ENCODE measurements around the gene RPS21.

RPS21 gene

GRCh38 chr20:62355516-62355877 is 31.4 kb upstream of the RPS21 start:
- H3K27me3 ChIP-seq (ENCODE audit: insufficient read depth, poor library complexity, severe bottlenecking), result peaks cover 27% of the 10 kb centered on the region
- no peak overlapping the region for H3K4me3 ChIP-seq (replicated peaks; ENCODE audit: insufficient read depth, low read length)
- no peak overlapping the region for H3K27ac ChIP-seq (replicated peaks)
- DNase-seq (ENCODE audit: low read depth in 1 of 2, low spot score in 1 of 2), result no peak
- no peak for TF ChIP-seq REST (IDR thresholded peaks at IDR 0.05; ENCODE audit: insufficient replicate concordance, low read depth)
- no peak for TF ChIP-seq POLR2AphosphoS5 (IDR thresholded peaks at IDR 0.05; ENCODE audit: low read depth)
- TF ChIP-seq, protein P1, sequence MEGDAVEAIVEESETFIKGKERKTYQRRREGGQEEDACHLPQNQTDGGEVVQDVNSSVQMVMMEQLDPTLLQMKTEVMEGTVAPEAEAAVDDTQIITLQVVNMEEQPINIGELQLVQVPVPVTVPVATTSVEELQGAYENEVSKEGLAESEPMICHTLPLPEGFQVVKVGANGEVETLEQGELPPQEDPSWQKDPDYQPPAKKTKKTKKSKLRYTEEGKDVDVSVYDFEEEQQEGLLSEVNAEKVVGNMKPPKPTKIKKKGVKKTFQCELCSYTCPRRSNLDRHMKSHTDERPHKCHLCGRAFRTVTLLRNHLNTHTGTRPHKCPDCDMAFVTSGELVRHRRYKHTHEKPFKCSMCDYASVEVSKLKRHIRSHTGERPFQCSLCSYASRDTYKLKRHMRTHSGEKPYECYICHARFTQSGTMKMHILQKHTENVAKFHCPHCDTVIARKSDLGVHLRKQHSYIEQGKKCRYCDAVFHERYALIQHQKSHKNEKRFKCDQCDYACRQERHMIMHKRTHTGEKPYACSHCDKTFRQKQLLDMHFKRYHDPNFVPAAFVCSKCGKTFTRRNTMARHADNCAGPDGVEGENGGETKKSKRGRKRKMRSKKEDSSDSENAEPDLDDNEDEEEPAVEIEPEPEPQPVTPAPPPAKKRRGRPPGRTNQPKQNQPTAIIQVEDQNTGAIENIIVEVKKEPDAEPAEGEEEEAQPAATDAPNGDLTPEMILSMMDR (IDR thresholded peaks at IDR 0.05; ENCODE audit: insufficient read depth, low read length), result no peak
- no peak for TF ChIP-seq GABPA (IDR thresholded peaks at IDR 0.05; ENCODE audit: low read depth)
- TF ChIP-seq SPI1 (IDR thresholded peaks at IDR 0.05; ENCODE audit: borderline replicate concordance, low read depth), result no peak

GRCh38 chr20:62355878-62356588 is 30.9 kb upstream of the RPS21 start:
- H3K4me3 ChIP-seq (replicated peaks; ENCODE audit: insufficient read depth, low read length), result no peak overlapping the region
- TF ChIP-seq REST (IDR thresholded peaks at IDR 0.05; ENCODE audit: insufficient replicate concordance, low read depth), result no peak
- TF ChIP-seq, protein P1 (IDR thresholded peaks at IDR 0.05; ENCODE audit: insufficient read depth, low read length), result no peak
- H3K27ac ChIP-seq (replicated peaks), result no peak overlapping the region
- peaks cover 27% of the 10 kb centered on the region for H3K27me3 ChIP-seq (ENCODE audit: insufficient read depth, poor library complexity, severe bottlenecking)
- DNase-seq (ENCODE audit: low read depth in 1 of 2, low spot score in 1 of 2), result no peak

DNA sequence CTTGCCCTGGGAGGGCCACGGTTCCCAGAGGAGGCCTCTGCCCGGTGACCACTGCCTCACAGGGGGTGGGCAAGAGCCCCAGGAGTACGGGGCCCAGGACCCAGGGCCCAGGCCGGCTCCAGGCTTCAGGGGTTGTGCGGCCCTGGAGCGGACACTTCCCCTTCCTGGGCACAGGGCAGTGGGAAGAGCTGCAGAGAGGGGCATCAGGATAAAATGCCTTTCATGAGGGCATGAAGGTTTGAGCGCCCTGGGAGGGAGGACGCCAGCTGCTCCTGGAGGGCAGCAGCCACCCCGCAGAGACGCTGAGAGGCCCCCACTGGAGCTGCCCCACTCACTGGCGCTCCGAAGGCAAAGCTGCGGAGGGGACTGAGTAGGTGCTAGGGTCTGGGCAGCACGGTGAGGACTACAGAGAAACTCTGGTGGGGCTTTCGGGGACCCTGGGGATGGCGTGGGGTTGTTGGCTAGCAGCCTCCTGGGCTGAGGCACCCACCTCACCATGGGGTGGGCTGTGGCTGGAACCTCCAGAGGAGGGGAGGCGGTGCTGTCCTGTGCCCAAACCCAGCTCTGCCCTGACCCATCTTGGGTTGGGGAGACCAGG is 30.2 kb upstream of the RPS21 start:
- H3K4me3 ChIP-seq (replicated peaks; ENCODE audit: insufficient read depth, low read length), result no peak overlapping the region
- no peak overlapping the region for H3K27ac ChIP-seq (replicated peaks)
- DNase-seq (ENCODE audit: low read depth in 1 of 2, low spot score in 1 of 2), result no peak
- peaks cover 27% of the 10 kb centered on the region for H3K27me3 ChIP-seq (ENCODE audit: insufficient read depth, poor library complexity, severe bottlenecking)
- no peak for TF ChIP-seq GABPA (IDR thresholded peaks at IDR 0.05; ENCODE audit: low read depth)

DNA sequence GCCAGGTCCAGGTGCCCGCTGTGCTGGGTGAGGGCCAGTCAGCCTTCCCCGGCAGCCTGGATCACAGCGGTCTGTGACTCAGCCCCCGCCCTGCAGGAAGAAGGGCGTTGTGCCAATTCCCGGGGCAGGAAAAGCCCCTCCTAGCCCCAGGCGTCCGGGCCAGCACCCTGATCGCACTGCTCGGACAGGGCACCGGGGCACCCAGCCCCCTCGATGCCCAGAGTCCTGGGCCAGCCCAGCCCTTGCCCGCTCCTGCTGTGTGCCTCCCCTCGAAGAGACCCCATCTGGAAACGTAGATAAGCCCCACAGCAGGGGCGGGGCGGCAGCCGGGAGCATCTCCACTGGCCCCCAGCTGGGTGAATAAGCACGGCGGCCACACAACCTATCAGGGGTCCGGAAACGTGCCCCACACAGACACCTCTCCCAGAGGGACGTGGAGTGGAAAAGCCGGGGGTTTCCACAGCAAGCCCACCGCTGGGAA is 29.7 kb upstream of the RPS21 start:
- H3K4me3 ChIP-seq (replicated peaks; ENCODE audit: insufficient read depth, low read length), result no peak overlapping the region
- H3K27ac ChIP-seq (replicated peaks), result no peak overlapping the region
- H3K27me3 ChIP-seq (ENCODE audit: insufficient read depth, poor library complexity, severe bottlenecking), result peaks cover 27% of the 10 kb centered on the region
- DNase-seq (ENCODE audit: low read depth in 1 of 2, low spot score in 1 of 2), result no peak
- TF ChIP-seq REST (IDR thresholded peaks at IDR 0.05; ENCODE audit: insufficient replicate concordance, low read depth) (no peak), GABPA (IDR thresholded peaks at IDR 0.05; ENCODE audit: low read depth) (no peak), POLR2AphosphoS5 (IDR thresholded peaks at IDR 0.05; ENCODE audit: low read depth) (no peak), SPI1 (IDR thresholded peaks at IDR 0.05; ENCODE audit: borderline replicate concordance, low read depth) (no peak)
- TF ChIP-seq, protein P1 (IDR thresholded peaks at IDR 0.05; ENCODE audit: insufficient read depth, low read length), result no peak
